ENCODE results near the gene E2F8.

- TF ChIP-seq POLR2A (conservative IDR thresholded peaks at IDR 0.05) = no peak
- no peak for TF ChIP-seq NR1H2 (CRISPR knock-in tag; IDR thresholded peaks at IDR 0.05)
- no peak for TF ChIP-seq BCL6 (CRISPR knock-in tag; IDR thresholded peaks at IDR 0.05)
- TF ChIP-seq SFPQ (IDR thresholded peaks at IDR 0.05; ENCODE audit: low read depth, low read length) = no peak
- TF ChIP-seq, protein P1, sequence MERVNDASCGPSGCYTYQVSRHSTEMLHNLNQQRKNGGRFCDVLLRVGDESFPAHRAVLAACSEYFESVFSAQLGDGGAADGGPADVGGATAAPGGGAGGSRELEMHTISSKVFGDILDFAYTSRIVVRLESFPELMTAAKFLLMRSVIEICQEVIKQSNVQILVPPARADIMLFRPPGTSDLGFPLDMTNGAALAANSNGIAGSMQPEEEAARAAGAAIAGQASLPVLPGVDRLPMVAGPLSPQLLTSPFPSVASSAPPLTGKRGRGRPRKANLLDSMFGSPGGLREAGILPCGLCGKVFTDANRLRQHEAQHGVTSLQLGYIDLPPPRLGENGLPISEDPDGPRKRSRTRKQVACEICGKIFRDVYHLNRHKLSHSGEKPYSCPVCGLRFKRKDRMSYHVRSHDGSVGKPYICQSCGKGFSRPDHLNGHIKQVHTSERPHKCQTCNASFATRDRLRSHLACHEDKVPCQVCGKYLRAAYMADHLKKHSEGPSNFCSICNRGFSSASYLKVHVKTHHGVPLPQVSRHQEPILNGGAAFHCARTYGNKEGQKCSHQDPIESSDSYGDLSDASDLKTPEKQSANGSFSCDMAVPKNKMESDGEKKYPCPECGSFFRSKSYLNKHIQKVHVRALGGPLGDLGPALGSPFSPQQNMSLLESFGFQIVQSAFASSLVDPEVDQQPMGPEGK (CRISPR knock-in tag; IDR thresholded peaks at IDR 0.05; ENCODE audit: borderline replicate concordance) = no peak
- no peak for TF ChIP-seq ATF6 (CRISPR knock-in tag; IDR thresholded peaks at IDR 0.05)
- no peak for TF ChIP-seq NBN (IDR thresholded peaks at IDR 0.05; ENCODE audit: low read depth)
- no peak for TF ChIP-seq CTCF (IDR thresholded peaks at IDR 0.05 in 2 of 3, conservative IDR thresholded peaks at IDR 0.05 in 1 of 3; ENCODE audit: insufficient read depth in 2 of 3, low read depth in 1 of 3, low read length in 3 of 3)
- no peak for TF ChIP-seq TCF7L2 (IDR thresholded peaks at IDR 0.05; ENCODE audit: low read depth, low read length)
Measured at GRCh38 chr11:19191530-19192169, 49.1 kb downstream of the E2F8 start.

Measured in K562 (cell line).